Pancreas (tissue), 10 donors: ENCODE measurements around the gene MROH2B. TPM values are rescaled to one million over a fixed set of nuclear protein-coding genes. Genes with fewer than 3 reads are reported as not detected.

Experiments
- ATAC-seq, 4 donors: fragments of 200-7000 bp; cut with Tn5 transposase; one replicate each; pipeline versions ENCODE4 v1.8.0 to v1.9.1; 2020; ENCODE audit warnings: mild to moderate bottlenecking in 4 of 4, moderate library complexity in 4 of 4
- DNase-seq, 6 donors: peaks; one replicate each; pipeline ENCODE4 v3.0.0-alpha.2; 2020
- FAIRE-seq: peaks from 2 replicates; lab custom pipeline; 2012; peaks lifted over from hg19 to GRCh38; lab: Jason Lieb, UNC
- H3K27ac ChIP-seq, 4 donors: fragments of 200-600 bp; sonication (generic); 1 replicate in 3 of 4; 2 replicates in 1 of 4; pipeline versions ENCODE4 v1.5.0 to v1.8.0; 2020
- H3K27me3 ChIP-seq, 4 donors: fragments of 200-600 bp; one replicate each; pipeline ENCODE4 v1.8.0; 2021
- H3K36me3 ChIP-seq, 3 donors: fragments of 200-600 bp; sonication (generic) in 1 of 3; one replicate each; pipeline versions ENCODE4 v1.5.0 to v1.8.0; 2020 to 2021
- H3K4me1 ChIP-seq, 3 donors: fragments of 200-600 bp; one replicate each; pipeline ENCODE4 v1.8.0; 2021
- H3K4me3 ChIP-seq, 4 donors: fragments of 200-600 bp; sonication (generic) in 2 of 4; one replicate each; pipeline versions ENCODE4 v1.5.0 to v1.8.0; 2020 to 2021
- H3K9me3 ChIP-seq, 4 donors: fragments of 200-600 bp; one replicate each; pipeline ENCODE4 v1.8.0; 2021
- WGBS, 2 donors: extraction: QIAGEN DNeasy Blood & Tissue Kit; methylation state at CpG; one replicate each; pipeline ENCODE4 v1.1.7; 2013; 5-methylcytosine and 5-hydroxymethylcytosine counted together
- intact Hi-C, 3 donors: fragments of 100-400 bp; cut with DNase I; formaldehyde crosslinking; loops; one replicate each; pipeline versions ENCODE4 v1.11.1 to v1.14.2; 2022
- polyA plus RNA-seq, 2 donors: library from polyadenylated mRNA; stranded (reverse); fragments of 200-250 nt; gene quantifications; one replicate each; pipeline ENCODE4 v1.2.3, GENCODE V29; 2013
- total RNA-seq, 6 donors: library from RNA; stranded (reverse); fragmentation: NEBNext Ultra II Directional in 4 of 6; extraction: Animal tissue kit (Norgen Biotek cat#: 25700) in 4 of 6; gene quantifications; one replicate each; pipeline versions ENCODE4 v1.2.1 to v1.2.4, GENCODE V29; 2021 to 2023
- TF ChIP-seq, protein P1 (sequence below), 4 donors: fragments of 200-600 bp; sonication (generic) in 3 of 4; IDR thresholded peaks; one replicate each; pipeline versions ENCODE4 v1.5.0 to v1.8.0; 2021; ENCODE audit warnings: antibody characterized with exemption in 4 of 4
- donor health status: healthy with polysubstance abuse.
- donor health status: DM: no; HTN: no; CAD: no; lungs with moderate emphysema.
- donor health status: DM: no; HTN: no; CAD: no.
- donor health status: control.
- donor health status: control.
- donor health status: Bipolar disorder and iron deficiency.
- donor health status: DM: yes; HTN: yes; CAD: no.
- donor health status: DM: no; HTN: no; CAD: no.
- donor health status: DM: no; HTN: no; CAD: no.
- donor health status: DM: yes; HTN: yes; CAD: no.

MROH2B gene
- total and polyA plus RNA-seq, 8 donors = 0.03 TPM; not detected in 7

DNA sequence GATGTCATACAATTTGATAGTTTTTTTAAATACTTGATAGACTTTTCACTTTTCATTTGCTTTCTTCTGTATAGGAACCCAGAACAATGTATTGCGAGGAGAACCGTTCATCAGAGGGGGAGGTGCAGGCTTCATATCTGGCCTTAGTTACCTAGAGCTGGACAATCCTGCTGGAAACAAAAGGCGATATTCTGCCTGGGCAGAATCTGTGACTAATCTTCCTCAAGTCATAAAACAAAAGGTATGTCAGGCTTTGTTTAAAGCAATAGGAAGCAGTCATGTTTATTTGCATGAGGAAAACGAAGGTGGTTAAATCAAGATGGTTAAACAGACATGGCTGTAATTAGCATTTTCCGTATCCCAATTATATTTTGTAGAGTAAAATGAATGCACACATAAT lies 115.8 kb downstream of the MROH2B start:
- intact Hi-C loops = no loop called here
- FAIRE-seq (no peak), DNase-seq (no peak), ATAC-seq (no peak)
- 75 to 82% methylated on average over 5 of the region's 5 CpGs for WGBS, 2 donors
- Histone ChIP-seq H3K27me3 (no peaks in the 10 kb centered on the region), H3K4me3 (no peak overlapping the region), H3K36me3 (no peaks in the 10 kb centered on the region), H3K4me1 (no peaks in the 10 kb centered on the region), H3K9me3 (no peaks in the 10 kb centered on the region), H3K27ac (no peak overlapping the region)
- TF ChIP-seq, protein P1, sequence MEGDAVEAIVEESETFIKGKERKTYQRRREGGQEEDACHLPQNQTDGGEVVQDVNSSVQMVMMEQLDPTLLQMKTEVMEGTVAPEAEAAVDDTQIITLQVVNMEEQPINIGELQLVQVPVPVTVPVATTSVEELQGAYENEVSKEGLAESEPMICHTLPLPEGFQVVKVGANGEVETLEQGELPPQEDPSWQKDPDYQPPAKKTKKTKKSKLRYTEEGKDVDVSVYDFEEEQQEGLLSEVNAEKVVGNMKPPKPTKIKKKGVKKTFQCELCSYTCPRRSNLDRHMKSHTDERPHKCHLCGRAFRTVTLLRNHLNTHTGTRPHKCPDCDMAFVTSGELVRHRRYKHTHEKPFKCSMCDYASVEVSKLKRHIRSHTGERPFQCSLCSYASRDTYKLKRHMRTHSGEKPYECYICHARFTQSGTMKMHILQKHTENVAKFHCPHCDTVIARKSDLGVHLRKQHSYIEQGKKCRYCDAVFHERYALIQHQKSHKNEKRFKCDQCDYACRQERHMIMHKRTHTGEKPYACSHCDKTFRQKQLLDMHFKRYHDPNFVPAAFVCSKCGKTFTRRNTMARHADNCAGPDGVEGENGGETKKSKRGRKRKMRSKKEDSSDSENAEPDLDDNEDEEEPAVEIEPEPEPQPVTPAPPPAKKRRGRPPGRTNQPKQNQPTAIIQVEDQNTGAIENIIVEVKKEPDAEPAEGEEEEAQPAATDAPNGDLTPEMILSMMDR (IDR thresholded peaks at IDR 0.05) = no peak

Other genes starting within 250 kb of the MROH2B start
- 100 to 1,000 TPM; 544 to 898 (median 729) TPM for gene RPL37, start 236.1 kb downstream of the MROH2B start, total RNA-seq
- gene RPL37, start 236.1 kb downstream of the MROH2B start, polyA plus RNA-seq = 1,000 to 10,000 TPM; 1,071 to 1,157 TPM
- gene CARD6, start 230.0 kb downstream of the MROH2B start, total RNA-seq = 1 to 10 TPM; 1.7 to 8.0 (median 3.1) TPM
- 1 to 10 TPM; 1.9 to 2.5 TPM for gene CARD6, start 230.0 kb downstream of the MROH2B start, polyA plus RNA-seq
- gene C7, start 161.8 kb downstream of the MROH2B start, total RNA-seq = 100 to 1,000 TPM in 2 of 6 donors, 10 to 100 TPM in 4; 35.6 to 215 (median 72.4) TPM
- 10 to 100 TPM; 29.8 to 36.0 TPM for gene C7, start 161.8 kb downstream of the MROH2B start, polyA plus RNA-seq
- 10 to 100 TPM; 26.6 to 79.9 (median 60.7) TPM for gene C6, start 142.2 kb upstream of the MROH2B start, total RNA-seq
- 100 to 1,000 TPM in 1 of 2 donors, 10 to 100 TPM in 1; 30.9 to 116 TPM for gene C6, start 142.2 kb upstream of the MROH2B start, polyA plus RNA-seq